ENCODE data around the gene XIST.
"Not testable (repeated sequence)": the region's sequence is repeated elsewhere in the genome, so short reads cannot be mapped to it uniquely, and the experiment has no call there.

XIST gene

GRCh38 chrX:73852467-73852866, at the start of gene XIST:
Gene XIST, minus strand, starts transcription at chrX:73852714.
- no peak for TF ChIP-seq JUND (IDR thresholded peaks at IDR 0.05; ENCODE audit: low read depth)
- no peak for DNase-seq (ENCODE audit: low read depth in 1 of 2, low spot score in 1 of 2)
- in situ Hi-C loops (cut with HindIII; ENCODE audit: low pct_unique_long_range_greater_than_20kb, low sequenced_read_pairs) = no loop called here

GRCh38 chrX:73898315-73898714, 45.8 kb upstream of the XIST start:
- DNase-seq (ENCODE audit: low read depth in 1 of 2, low spot score in 1 of 2) = not testable (repeated sequence)

DNA sequence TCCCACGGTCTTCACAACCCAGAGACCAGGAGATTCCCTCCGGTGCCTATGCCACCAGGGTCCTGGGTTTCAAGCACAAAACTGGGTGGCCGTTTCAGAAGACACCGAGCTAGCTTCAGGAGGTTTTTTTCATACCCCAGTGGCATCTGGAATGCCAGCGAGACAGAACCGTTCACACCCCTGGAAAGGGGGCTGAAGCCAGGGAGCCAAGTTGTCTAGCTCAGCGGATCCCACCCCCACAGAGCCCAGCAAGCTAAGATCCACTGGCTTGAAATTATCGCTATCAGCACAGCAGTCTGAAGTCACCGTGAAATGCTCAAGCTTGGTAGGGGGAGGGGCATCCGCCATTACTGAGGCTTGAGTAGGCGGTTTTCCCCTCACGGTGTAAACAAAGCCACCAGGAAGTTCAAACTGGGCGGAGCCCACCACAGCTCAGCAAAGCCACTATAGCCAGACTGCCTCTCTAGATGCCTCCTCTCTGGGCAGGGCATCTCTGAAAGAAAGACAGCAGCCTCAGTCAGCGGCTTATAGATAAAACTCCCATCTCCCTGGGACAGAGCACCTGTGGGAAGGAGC, 40.1 kb upstream of the XIST start:
- DNase-seq (ENCODE audit: low read depth in 1 of 2, low spot score in 1 of 2); in situ Hi-C loops (cut with HindIII; ENCODE audit: low pct_unique_long_range_greater_than_20kb, low sequenced_read_pairs): not testable (repeated sequence)

More at GRCh38 chrX:73898315-73898714, 45.8 kb upstream of the XIST start:
- in situ Hi-C loops (cut with HindIII; ENCODE audit: low pct_unique_long_range_greater_than_20kb, low sequenced_read_pairs) = not testable (repeated sequence)

DNA sequence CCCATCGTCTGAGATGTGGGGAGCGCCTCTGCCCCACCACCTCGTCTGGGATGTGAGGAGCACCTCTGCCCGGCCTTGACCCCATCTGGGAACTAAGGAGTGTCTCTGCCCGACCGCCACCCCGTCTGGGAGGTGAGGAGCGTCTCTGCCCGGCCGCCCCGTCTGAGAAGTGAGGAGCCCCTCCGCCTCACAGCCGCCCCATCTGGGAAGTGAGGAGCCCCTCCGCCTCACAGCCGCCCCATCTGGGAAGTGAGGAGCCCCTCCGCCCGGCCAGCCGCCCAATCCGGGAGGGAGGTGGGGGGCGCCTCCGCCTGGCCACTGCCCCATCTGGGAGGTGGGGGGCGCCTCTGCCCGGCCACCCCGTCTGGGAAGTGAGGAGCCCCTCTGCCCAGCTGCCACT, 29.7 kb upstream of the XIST start:
- DNase-seq (ENCODE audit: low read depth in 1 of 2, low spot score in 1 of 2); in situ Hi-C loops (cut with HindIII; ENCODE audit: low pct_unique_long_range_greater_than_20kb, low sequenced_read_pairs): not testable (repeated sequence)

- no peak for DNase-seq (ENCODE audit: low read depth in 1 of 2, low spot score in 1 of 2)
- TF ChIP-seq JUND (IDR thresholded peaks at IDR 0.05; ENCODE audit: low read depth) = no peak
- in situ Hi-C loops (cut with HindIII; ENCODE audit: low pct_unique_long_range_greater_than_20kb, low sequenced_read_pairs) = no loop called here
These were observed 25.2 kb upstream of the XIST start for GRCh38 chrX:73877687-73878086.

DNA sequence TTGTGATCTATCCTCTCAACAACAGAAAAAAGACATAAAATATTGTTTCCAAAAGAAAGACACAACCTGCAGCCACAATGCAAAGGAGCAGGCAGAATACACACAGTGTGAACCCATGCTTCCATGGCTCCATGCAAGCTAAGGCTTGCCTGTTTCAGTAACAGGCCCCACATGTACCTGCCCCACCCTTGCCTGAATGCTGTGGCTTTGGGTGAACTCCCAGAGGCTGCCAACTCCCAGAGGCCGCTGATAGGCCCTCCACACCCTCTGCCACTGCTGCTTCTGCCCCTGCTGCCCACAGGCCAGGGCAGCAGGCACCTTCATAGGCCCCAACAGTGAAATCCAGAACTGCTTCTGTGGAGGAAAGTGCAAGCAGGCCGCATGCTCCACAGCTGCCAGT, 24.4 kb upstream of the XIST start:
- DNase-seq (ENCODE audit: low read depth in 1 of 2, low spot score in 1 of 2) = no peak
- no peak for TF ChIP-seq JUND (IDR thresholded peaks at IDR 0.05; ENCODE audit: low read depth)
- in situ Hi-C loops (cut with HindIII; ENCODE audit: low pct_unique_long_range_greater_than_20kb, low sequenced_read_pairs) = no loop called here

DNA sequence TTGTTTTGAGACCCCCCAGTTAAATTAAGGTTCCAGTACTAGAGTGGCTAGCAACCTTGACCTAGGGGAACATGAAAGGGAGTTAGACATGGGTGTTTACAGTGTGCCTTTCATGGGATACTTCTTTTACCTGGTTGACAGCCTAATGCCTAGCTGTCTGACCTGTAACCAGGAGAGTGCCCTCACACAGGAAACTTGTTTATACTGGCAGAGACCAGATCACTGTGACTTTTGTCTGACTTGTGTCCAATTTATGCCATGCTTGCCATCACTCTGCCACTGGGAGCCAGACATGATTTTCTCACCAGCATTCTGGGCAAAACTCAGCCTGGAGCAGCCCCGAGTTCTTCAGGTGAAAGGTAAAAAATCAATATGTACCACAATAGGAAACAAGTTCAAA, 16.4 kb upstream of the XIST start:
- in situ Hi-C loops (cut with HindIII; ENCODE audit: low pct_unique_long_range_greater_than_20kb, low sequenced_read_pairs) = no loop called here
- no peak for DNase-seq (ENCODE audit: low read depth in 1 of 2, low spot score in 1 of 2)
- no peak for TF ChIP-seq JUND (IDR thresholded peaks at IDR 0.05; ENCODE audit: low read depth)

GRCh38 chrX:73867144-73867543, 14.6 kb upstream of the XIST start:
- DNase-seq (ENCODE audit: low read depth in 1 of 2, low spot score in 1 of 2) = no peak

GRCh38 chrX:73863852-73864251, 11.3 kb upstream of the XIST start:
- in situ Hi-C loops (cut with HindIII; ENCODE audit: low pct_unique_long_range_greater_than_20kb, low sequenced_read_pairs) = no loop called here
- TF ChIP-seq JUND (IDR thresholded peaks at IDR 0.05; ENCODE audit: low read depth) = no peak
- no peak for DNase-seq (ENCODE audit: low read depth in 1 of 2, low spot score in 1 of 2)

More at GRCh38 chrX:73867144-73867543, 14.6 kb upstream of the XIST start:
- no peak for TF ChIP-seq JUND (IDR thresholded peaks at IDR 0.05; ENCODE audit: low read depth)
- in situ Hi-C loops (cut with HindIII; ENCODE audit: low pct_unique_long_range_greater_than_20kb, low sequenced_read_pairs) = no loop called here

- in situ Hi-C loops (cut with HindIII; ENCODE audit: low pct_unique_long_range_greater_than_20kb, low sequenced_read_pairs) = no loop called here
- DNase-seq (ENCODE audit: low read depth in 1 of 2, low spot score in 1 of 2) = no peak
- TF ChIP-seq JUND (IDR thresholded peaks at IDR 0.05; ENCODE audit: low read depth) = no peak
These were observed 10.8 kb upstream of the XIST start for GRCh38 chrX:73863268-73863667.

DNA sequence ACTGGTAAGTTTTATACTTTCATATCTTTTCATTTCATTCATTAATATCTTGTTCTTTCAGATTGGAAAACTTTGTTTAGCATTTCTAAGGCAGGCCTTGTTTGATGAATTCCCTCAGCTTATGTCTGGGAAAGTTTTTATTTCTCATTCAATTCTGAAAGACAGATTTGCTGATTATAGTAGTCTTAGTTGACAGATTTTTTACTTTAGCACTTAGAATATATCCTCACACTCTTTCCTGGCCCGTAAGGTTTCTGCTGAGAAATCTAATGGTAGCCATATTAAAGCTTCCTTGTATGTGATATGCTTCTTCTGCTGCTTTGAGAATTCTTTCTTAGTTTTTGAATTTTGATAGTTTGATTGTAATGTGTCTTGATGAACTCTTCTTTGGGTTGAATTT, 7.1 kb upstream of the XIST start:
- in situ Hi-C loops (cut with HindIII; ENCODE audit: low pct_unique_long_range_greater_than_20kb, low sequenced_read_pairs) = no loop called here
- no peak for TF ChIP-seq JUND (IDR thresholded peaks at IDR 0.05; ENCODE audit: low read depth)

GRCh38 chrX:73855546-73855945, 3.0 kb upstream of the XIST start:
- DNase-seq (ENCODE audit: low read depth in 1 of 2, low spot score in 1 of 2) = peak in 1 of 2 experiments; percentile 58
- in situ Hi-C loops (cut with HindIII; ENCODE audit: low pct_unique_long_range_greater_than_20kb, low sequenced_read_pairs) = no loop called here
- no peak for TF ChIP-seq JUND (IDR thresholded peaks at IDR 0.05; ENCODE audit: low read depth)

More for the DNA sequence above, 7.1 kb upstream of the XIST start:
- no peak for DNase-seq (ENCODE audit: low read depth in 1 of 2, low spot score in 1 of 2)

DNA sequence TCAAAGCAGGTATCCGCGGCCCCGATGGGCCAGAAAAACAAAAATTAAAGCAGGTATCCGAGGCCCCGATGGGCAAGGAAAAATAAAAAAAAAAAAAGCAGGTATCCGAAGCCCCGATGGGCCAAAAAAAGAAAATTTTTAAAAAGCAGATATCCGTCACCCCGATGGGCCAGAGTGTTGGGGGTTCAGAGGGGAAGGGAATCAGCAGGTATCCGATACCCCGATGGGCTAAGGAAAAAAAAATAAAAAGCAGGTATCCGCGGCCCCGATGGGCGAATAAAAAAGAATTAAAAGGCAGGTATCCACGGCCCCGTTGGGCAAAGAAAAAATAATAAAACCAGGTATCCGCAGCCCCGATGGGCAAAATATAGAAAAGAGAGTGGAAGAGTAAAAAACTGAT, 492 bp downstream of the XIST start:
- no peak for TF ChIP-seq JUND (IDR thresholded peaks at IDR 0.05; ENCODE audit: low read depth)
- in situ Hi-C loops (cut with HindIII; ENCODE audit: low pct_unique_long_range_greater_than_20kb, low sequenced_read_pairs) = no loop called here
- no peak for DNase-seq (ENCODE audit: low read depth in 1 of 2, low spot score in 1 of 2)
